ENCODE measurements around the gene GPHN. TPM values are rescaled to one million over a fixed set of nuclear protein-coding genes. Genes with fewer than 3 reads are reported as not detected.

GPHN gene
- polyA plus RNA-seq, 1 donor (not counting 4 experiments of a cell fraction or from before 2014, with no cell fraction given), result 17.6 TPM

GRCh38 chr14:66859063-66859671 lies 351.2 kb downstream of the GPHN start:
- Histone ChIP-seq H3K4me3 (ENCODE audit: control insufficient read depth in 2 of 3, extremely low read depth in 1 of 3, insufficient read depth in 2 of 3, low read depth in 1 of 3, low read length in 3 of 3) (no peak overlapping the region), H3K9me3 (ENCODE audit: control insufficient read depth, low read depth, low read length) (no peaks in the 10 kb centered on the region), H3K9me1 (ENCODE audit: control insufficient read depth, extremely low read depth, insufficient read depth, low read length) (no peaks in the 10 kb centered on the region), H3K4me2 (ENCODE audit: control insufficient read depth, extremely low read depth, insufficient read depth, low read depth, low read length) (no peak overlapping the region), H3K36me3 (ENCODE audit: control insufficient read depth in 2 of 2, extremely low read depth in 1 of 2, insufficient read depth in 2 of 2, low read length in 2 of 2) (no peaks in the 10 kb centered on the region), H3K4me1 (ENCODE audit: control insufficient read depth, extremely low read depth, insufficient read depth, low read length) (peaks cover 3% of the 10 kb centered on the region), H3K27ac (ENCODE audit: control insufficient read depth, insufficient read depth, low read length) (no peak overlapping the region), H4K20me1 (ENCODE audit: control insufficient read depth, extremely low read depth, insufficient read depth, low read length) (no peaks in the 10 kb centered on the region), H3K79me2 (ENCODE audit: control insufficient read depth, insufficient read depth, low read length) (no peaks in the 10 kb centered on the region), H3K9ac (ENCODE audit: control insufficient read depth, extremely low read depth, insufficient read depth, low read length) (no peak overlapping the region), H2AFZ (ENCODE audit: control insufficient read depth, low read length) (no peak overlapping the region), H3K27me3 (ENCODE audit: control insufficient read depth, extremely low read depth, insufficient read depth, low read length) (no peaks in the 10 kb centered on the region)
- DNase-seq (ENCODE audit: low read depth, low spot score), result no peak
- dilution Hi-C loops (cut with MboI; ENCODE audit: extremely low pct_ligation_motif_present, low sequenced_read_pairs), result no loop called here
- no peak for TF ChIP-seq CTCF (optimal IDR thresholded peaks at IDR 0.05 in 1 of 3, IDR thresholded peaks at IDR 0.05 in 1 of 3, conservative IDR thresholded peaks at IDR 0.05 in 1 of 3; ENCODE audit: extremely low read depth in 1 of 3, insufficient read depth in 2 of 3, low read length in 3 of 3)
- TF ChIP-seq EZH2 (IDR thresholded peaks at IDR 0.05; ENCODE audit: low read length), result no peak
- peak; percentile 58 for FAIRE-seq

- no peaks in the 10 kb centered on the region for H3K79me2 ChIP-seq (ENCODE audit: control insufficient read depth, insufficient read depth, low read length)
- H3K27me3 ChIP-seq (ENCODE audit: control insufficient read depth, extremely low read depth, insufficient read depth, low read length), result no peaks in the 10 kb centered on the region
- FAIRE-seq (no peak), DNase-seq (ENCODE audit: low read depth, low spot score) (no peak)
- no peak overlapping the region for H3K4me3 ChIP-seq (ENCODE audit: control insufficient read depth in 2 of 3, extremely low read depth in 1 of 3, insufficient read depth in 2 of 3, low read depth in 1 of 3, low read length in 3 of 3)
- H3K27ac ChIP-seq (ENCODE audit: control insufficient read depth, insufficient read depth, low read length), result no peak overlapping the region
- H3K9me3 ChIP-seq (ENCODE audit: control insufficient read depth, low read depth, low read length), result no peaks in the 10 kb centered on the region
- TF ChIP-seq EZH2 (IDR thresholded peaks at IDR 0.05; ENCODE audit: low read length), result no peak
- TF ChIP-seq CTCF (optimal IDR thresholded peaks at IDR 0.05 in 1 of 3, IDR thresholded peaks at IDR 0.05 in 1 of 3, conservative IDR thresholded peaks at IDR 0.05 in 1 of 3; ENCODE audit: extremely low read depth in 1 of 3, insufficient read depth in 2 of 3, low read length in 3 of 3), result no peak
- dilution Hi-C loops (cut with MboI; ENCODE audit: extremely low pct_ligation_motif_present, low sequenced_read_pairs), result no loop called here
- no peak overlapping the region for H3K4me2 ChIP-seq (ENCODE audit: control insufficient read depth, extremely low read depth, insufficient read depth, low read depth, low read length)
- no peak overlapping the region for H2AFZ ChIP-seq (ENCODE audit: control insufficient read depth, low read length)
- no peaks in the 10 kb centered on the region for H4K20me1 ChIP-seq (ENCODE audit: control insufficient read depth, extremely low read depth, insufficient read depth, low read length)
- no peaks in the 10 kb centered on the region for H3K4me1 ChIP-seq (ENCODE audit: control insufficient read depth, extremely low read depth, insufficient read depth, low read length)
- H3K9me1 ChIP-seq (ENCODE audit: control insufficient read depth, extremely low read depth, insufficient read depth, low read length), result no peaks in the 10 kb centered on the region
- no peak overlapping the region for H3K9ac ChIP-seq (ENCODE audit: control insufficient read depth, extremely low read depth, insufficient read depth, low read length)
- H3K36me3 ChIP-seq (ENCODE audit: control insufficient read depth in 2 of 2, extremely low read depth in 1 of 2, insufficient read depth in 2 of 2, low read length in 2 of 2), result no peaks in the 10 kb centered on the region
These were observed 373.6 kb downstream of the GPHN start for GRCh38 chr14:66881596-66881995.
